ENCODE data around the gene PPP2R3B.
"Not testable (repeated sequence)": the region's sequence is repeated elsewhere in the genome, so short reads cannot be mapped to it uniquely, and the experiment has no call there.

The PPP2R3B gene

GRCh38 chrX:418927-419729, 32.4 kb upstream of the PPP2R3B start:
- DNase-seq (ENCODE audit: low read depth): no peak
- TF ChIP-seq CTCF (conservative IDR thresholded peaks at IDR 0.05; ENCODE audit: low read depth, low read length): no peak
- no peak overlapping the region for H3K4me3 ChIP-seq (ENCODE audit: low read depth, low read length)

GRCh38 chrX:415498-415897, 28.8 kb upstream of the PPP2R3B start:
- H3K4me3 ChIP-seq (ENCODE audit: low read depth, low read length); DNase-seq (ENCODE audit: low read depth): not testable (repeated sequence)

GRCh38 chrX:413322-414201, 26.9 kb upstream of the PPP2R3B start:
- peak; percentile 35 for TF ChIP-seq CTCF (conservative IDR thresholded peaks at IDR 0.05; ENCODE audit: low read depth, low read length)
- peak; percentile 44 for DNase-seq (ENCODE audit: low read depth)
- H3K4me3 ChIP-seq (ENCODE audit: low read depth, low read length): peak overlapping the region; percentile 44

- no peak for DNase-seq (ENCODE audit: low read depth)
- no peak overlapping the region for H3K4me3 ChIP-seq (ENCODE audit: low read depth, low read length)
- TF ChIP-seq CTCF (conservative IDR thresholded peaks at IDR 0.05; ENCODE audit: low read depth, low read length): no peak
Observed at GRCh38 chrX:410296-410695, 23.6 kb upstream of the PPP2R3B start.

GRCh38 chrX:405149-405548, 18.4 kb upstream of the PPP2R3B start:
- TF ChIP-seq CTCF (conservative IDR thresholded peaks at IDR 0.05; ENCODE audit: low read depth, low read length): no peak
- H3K4me3 ChIP-seq (ENCODE audit: low read depth, low read length): no peak overlapping the region
- no peak for DNase-seq (ENCODE audit: low read depth)

- no peak for TF ChIP-seq CTCF (conservative IDR thresholded peaks at IDR 0.05; ENCODE audit: low read depth, low read length)
- no peak overlapping the region for H3K4me3 ChIP-seq (ENCODE audit: low read depth, low read length)
- no peak for DNase-seq (ENCODE audit: low read depth)
Observed at GRCh38 chrX:404656-405055, 17.9 kb upstream of the PPP2R3B start.

GRCh38 chrX:402857-403256, 16.1 kb upstream of the PPP2R3B start:
- no peak for DNase-seq (ENCODE audit: low read depth)
- no peak overlapping the region for H3K4me3 ChIP-seq (ENCODE audit: low read depth, low read length)

More at GRCh38 chrX:402857-403256, 16.1 kb upstream of the PPP2R3B start:
- no peak for TF ChIP-seq CTCF (conservative IDR thresholded peaks at IDR 0.05; ENCODE audit: low read depth, low read length)

Measured in choroid plexus epithelial cell (primary cell).